Panc1 (cell line): Measurements from ENCODE around the gene RBFOX1. TPM values are rescaled to one million over a fixed set of nuclear protein-coding genes. Genes with fewer than 3 reads are reported as not detected.

Experiments used
- ATAC-seq: fragments of 200-7000 bp; cut with Tn5 transposase; 2 replicates; pipeline ENCODE4 v1.9.1; 2020; ENCODE audit warnings: mild to moderate bottlenecking, moderate library complexity
- BruUV-seq: library from RNA; stranded (reverse); fragments of 400-500 nt; replicated peaks from 2 replicates; lab custom pipeline; 2021; lab: Mats Ljungman, UMichigan
- CTCF ChIA-PET: fragments of 300-600 bp; sonication (Branson Sonifier 250); formaldehyde crosslinking; loops from one replicate; lab custom pipeline; 2022; ENCODE audit warnings: antibody characterized with exemption; lab: Charles Lee
- POLR2A ChIA-PET: fragments of 300-600 bp; sonication (Branson Sonifier 250); formaldehyde crosslinking; loops from one replicate; lab custom pipeline; 2022; ENCODE audit warnings: antibody characterized with exemption; lab: Charles Lee
- DNase-seq: peaks from one replicate; pipeline ENCODE4 v3.0.0-alpha.2; 2010; ENCODE audit warnings: low read depth, low spot score
- H3K27ac ChIP-seq: 2 replicates; pipeline ENCODE4 v1.5.1; 2011; ENCODE audit warnings: mild to moderate bottlenecking, low read length, inconsistent platforms
- H3K27me3 ChIP-seq: fragments of 200-500 bp; sonication (Bioruptor generic); 2 replicates; pipeline ENCODE4 v1.6.0; 2014; ENCODE audit warnings: low read length, inconsistent platforms; ENCODE audit not compliant: control insufficient read depth, insufficient read depth
- H3K36me3 ChIP-seq: fragments of 200-500 bp; sonication (Bioruptor generic); 2 replicates; pipeline ENCODE4 v1.5.1; 2014; ENCODE audit warnings: inconsistent platforms, mild to moderate bottlenecking, low read length, moderate library complexity; ENCODE audit not compliant: control insufficient read depth, insufficient read depth
- H3K4me1 ChIP-seq: 2 replicates; pipeline ENCODE4 v1.5.1; 2011; ENCODE audit warnings: inconsistent platforms, mild to moderate bottlenecking, low read length, moderate library complexity; ENCODE audit not compliant: control insufficient read depth, insufficient read depth
- H3K4me3 ChIP-seq, 2 experiments: 2 replicates each; pipeline ENCODE4 v1.5.1; 2011 to 2012; ENCODE audit warnings: low read depth in 2 of 2, low read length in 2 of 2, mild to moderate bottlenecking in 2 of 2, inconsistent platforms in 1 of 2, moderate library complexity in 1 of 2
- H3K9me3 ChIP-seq: fragments of 200-500 bp; sonication (Bioruptor generic); 2 replicates; pipeline ENCODE4 v1.5.1; 2014; ENCODE audit warnings: low read depth, mild to moderate bottlenecking, inconsistent platforms, low read length, moderate library complexity; ENCODE audit not compliant: control insufficient read depth, insufficient read depth
- CTCF ChIP-seq: fragments of 450-650 bp; IDR thresholded peaks from 2 replicates; pipeline ENCODE4 v1.5.1; 2017; ENCODE audit warnings: mild to moderate bottlenecking
- POLR2AphosphoS5 ChIP-seq: IDR thresholded peaks from 2 replicates; pipeline ENCODE4 v1.6.1; 2012; ENCODE audit warnings: mild to moderate bottlenecking, low read depth, low read length, moderate library complexity
- REST ChIP-seq, 2 experiments: IDR thresholded peaks; 2 replicates each; pipeline ENCODE4 v1.6.1; 2011 to 2012; ENCODE audit warnings: low read depth in 2 of 2, control low read depth in 1 of 2, low read length in 1 of 2, mild to moderate bottlenecking in 1 of 2, moderate library complexity in 1 of 2; ENCODE audit not compliant: insufficient read depth in 1 of 2
- SIN3A ChIP-seq: IDR thresholded peaks from 2 replicates; pipeline ENCODE4 v1.6.1; 2012; ENCODE audit warnings: low read depth, mild to moderate bottlenecking, low read length, moderate library complexity, borderline replicate concordance; ENCODE audit not compliant: insufficient read depth
- TCF7L2 ChIP-seq: IDR thresholded peaks from 2 replicates; pipeline ENCODE4 v1.6.1; 2011; ENCODE audit warnings: mild to moderate bottlenecking, low read depth, low read length, inconsistent platforms
- in situ Hi-C: cut with HindIII; loops from 2 replicates; pipeline ENCODE4 v1.10.0; 2016; ENCODE audit warnings: low sequenced_read_pairs, low pct_unique_long_range_greater_than_20kb
- intact Hi-C: fragments of 100-400 bp; cut with micrococcal nuclease; formaldehyde crosslinking; loops from one replicate; pipeline ENCODE4 v1.10.0; 2022; ENCODE audit not compliant: unreplicated experiment
- total RNA-seq: library from RNA; stranded (reverse); gene quantifications from one replicate; pipeline ENCODE4 v1.2.1, GENCODE V29; 2021; ENCODE audit not compliant: unreplicated experiment

The RBFOX1 gene
- total RNA-seq, 1 experiment from 2014 or later = not detected

- no peak overlapping the region for H3K27ac ChIP-seq
- intact Hi-C loops (no loop called here), in situ Hi-C loops (no loop called here)
- H3K27me3 ChIP-seq = no peaks in the 10 kb centered on the region
- H3K36me3 ChIP-seq = no peaks in the 10 kb centered on the region
- TF ChIP-seq TCF7L2 (no peak), REST (IDR thresholded peaks at IDR 0.05; ENCODE audit: insufficient read depth in 1 of 2, low read depth in 2 of 2, low read length in 1 of 2) (no peak), SIN3A (no peak), CTCF (no peak), POLR2AphosphoS5 (no peak)
- ATAC-seq (no peak), DNase-seq (no peak)
- no TSS peak for BruUV-seq
- H3K4me1 ChIP-seq = no peaks in the 10 kb centered on the region
- H3K4me3 ChIP-seq = no peak overlapping the region
- H3K9me3 ChIP-seq = no peaks in the 10 kb centered on the region
- POLR2A ChIA-PET = no interaction called here
- CTCF ChIA-PET = no interaction called here
These were observed 59.6 kb downstream of the RBFOX1 start for GRCh38 chr16:7392206-7392605.

- H3K27me3 ChIP-seq = no peaks in the 10 kb centered on the region
- no TSS peak for BruUV-seq
- no peak overlapping the region for H3K4me3 ChIP-seq
- intact Hi-C loops = no loop called here
- CTCF ChIA-PET = no interaction called here
- in situ Hi-C loops = no loop called here
- H3K4me1 ChIP-seq = no peaks in the 10 kb centered on the region
- no peak for ATAC-seq
- no peaks in the 10 kb centered on the region for H3K9me3 ChIP-seq
- H3K27ac ChIP-seq = no peak overlapping the region
- TF ChIP-seq CTCF = no peak
- TF ChIP-seq SIN3A = no peak
- TF ChIP-seq REST (IDR thresholded peaks at IDR 0.05; ENCODE audit: insufficient read depth in 1 of 2, low read depth in 2 of 2, low read length in 1 of 2) = no peak
- TF ChIP-seq POLR2AphosphoS5 = no peak
- no peak for TF ChIP-seq TCF7L2
- POLR2A ChIA-PET = no interaction called here
- no peaks in the 10 kb centered on the region for H3K36me3 ChIP-seq
- no peak for DNase-seq
These were observed 61.0 kb downstream of the RBFOX1 start for GRCh38 chr16:7393680-7394079.
